Upper lobe of left lung (tissue), 4 donors: ENCODE data around the gene NBEA.

Source experiments
- EP300 ChIP-seq, 4 donors: sonication (generic); formaldehyde crosslinking; IDR thresholded peaks; one replicate each; pipeline ENCODE4 v1.5.1; 2017; ENCODE audit warnings: antibody characterized with exemption in 4 of 4, control low read depth in 2 of 4
- POLR2A ChIP-seq, 4 donors: fragments of 450-650 bp; IDR thresholded peaks; one replicate each; pipeline ENCODE4 v1.5.1; 2016 to 2017; ENCODE audit warnings: antibody characterized with exemption in 4 of 4, mild to moderate bottlenecking in 2 of 4
- POLR2AphosphoS5 ChIP-seq, 2 donors: sonication (generic); formaldehyde crosslinking; IDR thresholded peaks; one replicate each; pipeline ENCODE4 v1.5.1; 2017; ENCODE audit warnings: antibody characterized with exemption in 2 of 2
- TF ChIP-seq, protein P1 (sequence below), 6 experiments: fragments of 450-650 bp in 4 of 6; fragments of 200-600 bp in 2 of 6; sonication (generic) in 2 of 6; IDR thresholded peaks; one replicate each; pipeline ENCODE4 v1.5.1; 2016 to 2019; ENCODE audit warnings: antibody characterized with exemption in 6 of 6

DNA sequence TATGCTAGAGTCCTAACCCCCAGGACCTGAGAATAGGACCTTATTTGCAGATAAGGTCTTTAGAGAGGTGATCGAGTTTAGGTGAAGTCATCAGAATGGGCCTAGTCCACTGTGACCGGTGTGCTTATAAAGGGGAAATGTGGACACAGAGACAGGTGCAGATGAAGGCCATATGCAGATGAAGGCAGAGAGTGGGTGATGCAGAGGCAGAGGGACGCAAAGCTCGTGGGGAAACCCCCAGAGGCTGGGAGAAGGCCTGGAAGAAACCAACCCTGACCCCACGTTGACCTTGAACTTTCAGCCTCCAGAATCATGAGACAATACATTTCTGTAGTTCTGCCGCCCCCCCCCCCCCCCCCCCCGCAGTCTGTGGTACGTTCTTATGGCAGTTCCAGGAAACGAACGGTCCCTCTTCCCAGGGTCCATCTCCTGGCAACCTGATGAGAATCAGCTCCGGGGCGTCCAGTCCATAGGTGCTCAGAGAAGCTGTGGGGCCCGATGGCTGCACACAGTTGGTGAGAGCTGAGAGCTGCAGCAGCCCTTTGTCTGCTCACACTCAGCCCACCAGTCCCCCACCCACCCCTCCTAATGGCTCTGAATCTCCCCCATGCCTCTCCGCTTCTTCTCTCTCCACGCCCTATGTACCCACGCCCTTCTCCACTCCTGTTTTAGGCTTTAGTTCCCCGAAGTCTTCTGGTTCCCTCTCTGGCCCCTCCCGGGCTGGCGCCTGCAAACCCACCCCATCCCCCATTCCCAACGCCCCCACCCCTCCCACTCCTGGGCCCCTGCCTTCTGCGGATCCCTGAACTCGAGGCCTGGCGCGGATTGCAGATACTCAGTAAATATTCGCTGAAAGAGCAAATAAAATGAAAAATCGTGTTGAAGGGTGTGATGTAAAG, 752.7 kb downstream of the NBEA start:
- TF ChIP-seq, protein P1, sequence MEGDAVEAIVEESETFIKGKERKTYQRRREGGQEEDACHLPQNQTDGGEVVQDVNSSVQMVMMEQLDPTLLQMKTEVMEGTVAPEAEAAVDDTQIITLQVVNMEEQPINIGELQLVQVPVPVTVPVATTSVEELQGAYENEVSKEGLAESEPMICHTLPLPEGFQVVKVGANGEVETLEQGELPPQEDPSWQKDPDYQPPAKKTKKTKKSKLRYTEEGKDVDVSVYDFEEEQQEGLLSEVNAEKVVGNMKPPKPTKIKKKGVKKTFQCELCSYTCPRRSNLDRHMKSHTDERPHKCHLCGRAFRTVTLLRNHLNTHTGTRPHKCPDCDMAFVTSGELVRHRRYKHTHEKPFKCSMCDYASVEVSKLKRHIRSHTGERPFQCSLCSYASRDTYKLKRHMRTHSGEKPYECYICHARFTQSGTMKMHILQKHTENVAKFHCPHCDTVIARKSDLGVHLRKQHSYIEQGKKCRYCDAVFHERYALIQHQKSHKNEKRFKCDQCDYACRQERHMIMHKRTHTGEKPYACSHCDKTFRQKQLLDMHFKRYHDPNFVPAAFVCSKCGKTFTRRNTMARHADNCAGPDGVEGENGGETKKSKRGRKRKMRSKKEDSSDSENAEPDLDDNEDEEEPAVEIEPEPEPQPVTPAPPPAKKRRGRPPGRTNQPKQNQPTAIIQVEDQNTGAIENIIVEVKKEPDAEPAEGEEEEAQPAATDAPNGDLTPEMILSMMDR (IDR thresholded peaks at IDR 0.05) = no peak
- no peak for TF ChIP-seq EP300 (IDR thresholded peaks at IDR 0.05)
- no peak for TF ChIP-seq POLR2AphosphoS5 (IDR thresholded peaks at IDR 0.05)
- TF ChIP-seq POLR2A (IDR thresholded peaks at IDR 0.05) = no peak
